Nephron progenitor cell (in vitro differentiated cells): Measurements from ENCODE around the gene GRPEL1.
"Not testable (repeated sequence)": the region's sequence is repeated elsewhere in the genome, so short reads cannot be mapped to it uniquely, and the experiment has no call there.

Experiments
- DNase-seq: peaks from one replicate; pipeline ENCODE4 v3.0.0; 2021
- H3K27ac Mint-ChIP-seq: 2 replicates; pipeline ENCODE4 v1.8.0; 2021; ENCODE audit warnings: mild to moderate bottlenecking, moderate library complexity, mixed read lengths
- H3K27me3 Mint-ChIP-seq: 2 replicates; pipeline ENCODE4 v1.8.0; 2021; ENCODE audit warnings: mild to moderate bottlenecking, low read depth, mixed read lengths; ENCODE audit not compliant: poor library complexity
- H3K36me3 Mint-ChIP-seq: 2 replicates; pipeline ENCODE4 v1.8.0; 2021; ENCODE audit warnings: low read depth, mixed read lengths
- H3K4me1 Mint-ChIP-seq: 2 replicates; pipeline ENCODE4 v1.8.0; 2021; ENCODE audit warnings: mixed read lengths
- H3K4me3 Mint-ChIP-seq: 2 replicates; pipeline ENCODE4 v1.8.0; 2021; ENCODE audit warnings: mild to moderate bottlenecking, moderate library complexity, mixed read lengths
- H3K9me3 Mint-ChIP-seq: 2 replicates; pipeline ENCODE4 v1.8.0; 2021; ENCODE audit warnings: mild to moderate bottlenecking, moderate library complexity, mixed read lengths
- TF ChIP-seq, protein P1 (sequence below): fragments of 200-600 bp; sonication (generic); IDR thresholded peaks from 2 replicates; pipeline ENCODE4 v1.5.0; 2021; ENCODE audit warnings: antibody characterized with exemption

Gene GRPEL1

DNA sequence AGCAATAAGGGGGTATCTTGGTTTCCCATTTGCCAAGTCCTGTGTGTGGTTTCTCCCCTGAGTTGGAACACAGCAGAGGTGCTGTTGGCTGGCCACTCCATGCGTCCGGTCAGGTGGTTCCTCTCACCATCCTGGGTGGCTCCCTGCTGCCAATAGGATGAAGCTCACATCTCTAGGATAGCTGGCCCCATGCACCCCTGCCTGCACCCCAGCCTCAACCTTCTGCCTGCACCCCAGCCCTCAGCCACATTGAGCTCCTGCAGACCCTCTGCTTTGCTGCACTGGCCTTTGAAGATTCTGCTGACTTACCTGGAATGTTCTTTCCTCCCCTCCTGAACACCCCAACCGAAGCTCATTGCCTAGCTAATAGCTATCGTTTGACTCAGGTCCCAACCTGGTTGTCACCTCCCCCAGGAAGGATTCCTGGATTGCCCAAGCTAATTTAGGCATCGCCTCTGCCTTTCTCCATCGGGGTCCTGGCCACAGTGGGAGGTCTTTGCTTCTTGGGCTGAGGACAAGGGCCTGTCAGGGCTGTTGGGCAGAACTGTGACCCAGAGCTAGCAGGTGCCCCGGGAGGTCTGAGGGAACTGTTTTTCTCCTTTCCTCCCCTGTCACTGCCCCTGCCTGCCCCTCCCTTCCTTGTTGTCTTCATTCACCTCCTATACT is 36.6 kb upstream of the GRPEL1 start:
- Mint-ChIP-seq H3K27me3 (peaks cover 23% of the 10 kb centered on the region), H3K36me3 (no peaks in the 10 kb centered on the region), H3K4me3 (no peak overlapping the region), H3K27ac (no peak overlapping the region), H3K4me1 (peaks cover 50% of the 10 kb centered on the region), H3K9me3 (no peaks in the 10 kb centered on the region)
- DNase-seq, result no peak
- TF ChIP-seq, protein P1, sequence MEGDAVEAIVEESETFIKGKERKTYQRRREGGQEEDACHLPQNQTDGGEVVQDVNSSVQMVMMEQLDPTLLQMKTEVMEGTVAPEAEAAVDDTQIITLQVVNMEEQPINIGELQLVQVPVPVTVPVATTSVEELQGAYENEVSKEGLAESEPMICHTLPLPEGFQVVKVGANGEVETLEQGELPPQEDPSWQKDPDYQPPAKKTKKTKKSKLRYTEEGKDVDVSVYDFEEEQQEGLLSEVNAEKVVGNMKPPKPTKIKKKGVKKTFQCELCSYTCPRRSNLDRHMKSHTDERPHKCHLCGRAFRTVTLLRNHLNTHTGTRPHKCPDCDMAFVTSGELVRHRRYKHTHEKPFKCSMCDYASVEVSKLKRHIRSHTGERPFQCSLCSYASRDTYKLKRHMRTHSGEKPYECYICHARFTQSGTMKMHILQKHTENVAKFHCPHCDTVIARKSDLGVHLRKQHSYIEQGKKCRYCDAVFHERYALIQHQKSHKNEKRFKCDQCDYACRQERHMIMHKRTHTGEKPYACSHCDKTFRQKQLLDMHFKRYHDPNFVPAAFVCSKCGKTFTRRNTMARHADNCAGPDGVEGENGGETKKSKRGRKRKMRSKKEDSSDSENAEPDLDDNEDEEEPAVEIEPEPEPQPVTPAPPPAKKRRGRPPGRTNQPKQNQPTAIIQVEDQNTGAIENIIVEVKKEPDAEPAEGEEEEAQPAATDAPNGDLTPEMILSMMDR, result no peak

DNA sequence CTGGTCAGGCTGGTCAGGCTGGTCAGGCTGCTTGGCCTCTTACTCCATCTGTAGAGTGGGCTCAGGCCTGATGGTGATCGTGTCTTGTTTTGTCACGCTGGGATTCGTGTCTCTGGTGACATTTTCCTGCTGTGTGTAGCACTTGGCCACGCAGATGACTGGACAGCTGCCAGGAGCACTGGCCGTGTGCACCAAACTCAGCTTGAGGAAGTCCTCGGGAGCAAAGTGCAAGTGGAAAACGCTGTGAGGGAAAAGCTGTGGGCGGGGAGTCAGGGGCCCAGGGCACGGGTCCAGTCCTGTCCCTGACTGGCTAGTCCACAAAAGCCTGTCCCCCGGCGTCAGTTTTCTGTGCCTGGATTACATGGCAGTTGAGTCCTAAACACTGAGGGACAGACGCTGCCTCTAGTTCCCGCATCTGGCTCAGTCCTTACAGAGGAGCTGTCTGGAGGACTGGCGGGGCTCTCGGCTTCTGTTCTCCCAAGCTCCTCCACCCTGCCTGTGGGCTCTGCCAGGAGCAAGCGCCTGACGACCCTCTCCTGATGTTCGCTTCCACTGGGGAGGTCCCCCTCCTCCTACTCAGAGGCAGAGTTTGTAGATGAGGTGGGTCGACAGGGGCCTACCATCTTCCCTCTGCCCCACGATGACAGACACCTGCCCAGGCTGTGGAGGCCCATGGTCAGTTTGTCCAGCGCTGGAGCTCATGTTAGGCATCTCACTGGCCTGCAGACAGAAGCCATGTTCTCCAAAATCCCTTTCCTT is 35.9 kb upstream of the GRPEL1 start:
- Mint-ChIP-seq H3K27ac (no peak overlapping the region), H3K36me3 (no peaks in the 10 kb centered on the region), H3K27me3 (peaks cover 19% of the 10 kb centered on the region), H3K9me3 (no peaks in the 10 kb centered on the region), H3K4me3 (peak overlapping the region; percentile 86), H3K4me1 (peaks cover 43% of the 10 kb centered on the region)
- DNase-seq, result peak; percentile 34
- TF ChIP-seq, protein P1, result no peak

DNA sequence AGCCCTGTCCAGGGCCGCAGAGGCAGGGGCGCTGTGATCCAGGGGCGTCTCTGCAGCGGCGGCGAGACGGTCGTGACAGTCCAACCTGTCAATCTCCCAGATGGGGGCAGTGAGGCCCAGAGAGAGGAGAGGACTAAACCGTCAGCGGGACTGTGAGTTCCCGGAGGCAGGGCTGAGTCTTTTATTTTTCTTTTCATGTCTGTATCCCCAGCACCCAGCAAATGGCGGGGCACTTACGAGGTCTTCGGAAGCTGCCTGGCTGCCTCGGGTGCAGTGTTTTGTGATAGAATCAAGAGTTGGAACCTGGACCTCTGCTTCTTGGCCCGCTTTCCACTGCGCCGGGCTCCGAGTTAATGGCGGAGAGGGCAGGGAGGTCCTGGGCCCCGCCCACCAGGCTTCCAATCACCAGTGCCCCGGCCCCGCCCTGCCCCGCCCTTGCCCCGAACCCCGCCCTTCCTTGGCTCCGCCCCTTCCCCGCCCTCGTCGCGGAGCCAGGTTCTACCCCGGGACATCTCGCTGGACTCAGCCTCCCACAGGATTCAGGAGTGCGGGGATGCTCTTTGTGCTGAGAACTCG is 35.3 kb upstream of the GRPEL1 start:
- H3K36me3 Mint-ChIP-seq, result no peaks in the 10 kb centered on the region
- no peak overlapping the region for H3K27ac Mint-ChIP-seq
- peaks cover 42% of the 10 kb centered on the region for H3K4me1 Mint-ChIP-seq
- H3K4me3 Mint-ChIP-seq, result peak overlapping the region; percentile 86
- no peaks in the 10 kb centered on the region for H3K9me3 Mint-ChIP-seq
- H3K27me3 Mint-ChIP-seq, result peaks cover 25% of the 10 kb centered on the region
- DNase-seq, result peak; percentile 88
- TF ChIP-seq, protein P1, result no peak

DNA sequence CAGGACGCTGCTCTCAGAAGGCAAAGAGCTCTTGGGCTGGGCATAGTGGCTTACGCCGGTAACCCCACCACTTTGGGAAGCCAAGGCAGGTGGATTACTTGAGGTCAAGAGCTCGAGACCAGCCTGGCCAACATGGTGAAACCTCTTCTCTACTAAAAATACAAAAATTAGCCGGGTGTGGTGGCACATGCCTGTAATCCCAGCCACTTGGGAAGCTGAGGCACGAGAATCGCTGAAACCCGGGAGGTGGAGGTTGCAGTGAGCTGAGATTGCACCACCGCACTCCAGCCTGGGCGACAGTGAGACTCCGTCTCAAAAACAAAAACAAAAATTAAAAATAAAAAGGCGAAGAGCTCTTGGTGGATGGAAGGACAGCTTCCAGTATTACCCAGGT is 34.6 kb upstream of the GRPEL1 start:
- H3K27ac Mint-ChIP-seq, DNase-seq, H3K9me3 Mint-ChIP-seq, H3K36me3 Mint-ChIP-seq: not testable (repeated sequence)
- H3K4me3 Mint-ChIP-seq, result peak overlapping the region; percentile 86
- peaks cover 30% of the 10 kb centered on the region for H3K27me3 Mint-ChIP-seq
- H3K4me1 Mint-ChIP-seq, result peaks cover 37% of the 10 kb centered on the region

DNA sequence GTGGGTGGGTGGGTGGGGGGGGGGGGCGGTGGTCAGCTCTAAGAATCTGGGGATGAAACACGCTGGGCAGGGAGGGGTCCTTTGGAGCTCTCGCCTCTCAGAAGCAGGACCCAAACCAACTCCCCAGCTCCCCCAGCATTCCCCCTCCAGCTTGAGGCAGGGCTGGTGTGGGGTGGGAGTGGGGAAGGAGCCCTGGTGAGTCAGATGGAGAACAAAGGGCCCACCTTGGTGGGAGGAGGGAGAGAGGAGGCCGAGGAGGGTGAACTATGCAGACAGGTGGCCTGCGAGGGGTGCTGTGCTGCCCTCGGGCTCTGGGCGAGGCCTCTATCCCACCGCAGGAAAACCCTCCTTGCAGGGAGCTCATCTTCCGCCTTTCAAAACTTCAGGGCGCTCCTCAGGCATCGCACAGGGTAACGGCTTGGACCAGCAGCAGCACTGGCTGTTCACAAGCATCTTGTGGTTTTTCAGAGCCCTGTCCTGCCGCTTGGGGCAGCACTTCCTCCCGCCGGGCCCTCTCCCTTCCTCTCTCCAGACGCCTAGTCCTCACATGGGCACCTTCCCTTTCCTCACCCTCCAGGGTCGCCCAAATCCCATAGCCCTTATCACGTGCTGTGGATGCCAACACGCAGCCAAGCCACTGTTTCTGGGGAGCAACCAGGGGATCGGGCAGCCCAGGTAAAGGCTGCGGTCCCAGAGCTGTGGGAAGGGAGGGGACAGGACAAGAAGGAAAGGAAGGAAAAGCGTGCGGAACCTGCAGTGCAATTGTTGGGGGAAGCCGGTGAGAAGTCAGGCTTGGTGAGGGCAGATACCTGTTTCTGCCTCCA is 34.0 kb upstream of the GRPEL1 start:
- H3K27ac Mint-ChIP-seq, result no peak overlapping the region
- peak; percentile 71 for DNase-seq

More for the DNA sequence above, 34.0 kb upstream of the GRPEL1 start:
- Mint-ChIP-seq H3K4me3 (peak overlapping the region; percentile 86), H3K9me3 (no peaks in the 10 kb centered on the region), H3K27me3 (peaks cover 34% of the 10 kb centered on the region), H3K4me1 (peaks cover 37% of the 10 kb centered on the region), H3K36me3 (no peaks in the 10 kb centered on the region)
- TF ChIP-seq, protein P1, result peak; percentile 72
